HEK293 (cell line): Measurements from ENCODE around the gene SLC10A1.
"Not testable (repeated sequence)": the region's sequence is repeated elsewhere in the genome, so short reads cannot be mapped to it uniquely, and the experiment has no call there.

Source experiments
- CTCF ChIA-PET: fragments of 350-600 bp; formaldehyde crosslinking; extraction: SDS; loops from one replicate; lab custom pipeline; 2021; ENCODE audit warnings: antibody characterized with exemption; lab: Yijun Ruan, JAX
- POLR2A ChIA-PET: fragments of 300-600 bp; formaldehyde crosslinking; extraction: SDS; loops from one replicate; lab custom pipeline; 2020; ENCODE audit warnings: antibody characterized with exemption, inconsistent platforms; lab: Yijun Ruan, JAX
- H3K27ac ChIP-seq: fragments of 200-500 bp; sonication (Bioruptor generic); 2 replicates; pipeline ENCODE4 v1.5.1; 2014; ENCODE audit warnings: low read depth, low read length, control low read depth, inconsistent platforms; ENCODE audit errors: extremely low read depth
- H3K36me3 ChIP-seq, 2 experiments: fragments of 200-500 bp in 1 of 2; sonication (Bioruptor generic) in 1 of 2; 1 replicate in 1 of 2; 2 replicates in 1 of 2; pipeline ENCODE4 v1.5.1; 2014 to 2017; ENCODE audit warnings: inconsistent platforms in 2 of 2, low read length in 2 of 2; ENCODE audit not compliant: control insufficient read depth in 2 of 2, insufficient read depth in 1 of 2
- H3K4me1 ChIP-seq: fragments of 200-500 bp; sonication (Bioruptor generic); 2 replicates; pipeline ENCODE4 v1.5.1; 2014; ENCODE audit warnings: mild to moderate bottlenecking, low read length, inconsistent platforms; ENCODE audit not compliant: control insufficient read depth, insufficient read depth
- H3K4me3 ChIP-seq: 2 replicates; pipeline ENCODE4 v1.5.1; 2011; ENCODE audit warnings: low read depth, mild to moderate bottlenecking, control low read depth, low read length, moderate library complexity
- H3K9me3 ChIP-seq: fragments of 200-500 bp; sonication (Bioruptor generic); 2 replicates; pipeline ENCODE4 v1.5.1; 2014; ENCODE audit warnings: low read depth, low read length, inconsistent platforms; ENCODE audit not compliant: control insufficient read depth, insufficient read depth
- BCL6B ChIP-seq: fragments of 450-650 bp; formaldehyde crosslinking; IDR thresholded peaks from 2 replicates; pipeline ENCODE4 v1.5.1; 2017; ENCODE audit warnings: missing biosample characterization, missing genetic modification characterization
- SETDB1 ChIP-seq: IDR thresholded peaks from one replicate; pipeline ENCODE4 v1.6.1; 2017; ENCODE audit warnings: mild to moderate bottlenecking, low read length, moderate library complexity, mixed read lengths; ENCODE audit not compliant: insufficient read length
- ZBTB20 ChIP-seq: fragments of 450-650 bp; formaldehyde crosslinking; IDR thresholded peaks from 2 replicates; pipeline ENCODE4 v1.5.1; 2016; ENCODE audit warnings: missing biosample characterization, missing genetic modification characterization
- ZBTB48 ChIP-seq: fragments of 450-650 bp; formaldehyde crosslinking; IDR thresholded peaks from 2 replicates; pipeline ENCODE4 v1.5.1; 2016; ENCODE audit warnings: missing biosample characterization, missing genetic modification characterization
- ZEB2 ChIP-seq: fragments of 450-650 bp; formaldehyde crosslinking; IDR thresholded peaks from 2 replicates; pipeline ENCODE4 v1.5.1; 2016; ENCODE audit warnings: missing biosample characterization, missing genetic modification characterization
- ZFHX2 ChIP-seq: fragments of 450-650 bp; formaldehyde crosslinking; conservative IDR thresholded peaks from 2 replicates; pipeline ENCODE4 v1.5.1; 2016; ENCODE audit warnings: missing biosample characterization, missing genetic modification characterization
- ZFP37 ChIP-seq: fragments of 450-650 bp; formaldehyde crosslinking; IDR thresholded peaks from 2 replicates; pipeline ENCODE4 v1.5.1; 2016; ENCODE audit warnings: missing biosample characterization, missing genetic modification characterization
- ZIC2 ChIP-seq: fragments of 450-650 bp; formaldehyde crosslinking; IDR thresholded peaks from 2 replicates; pipeline ENCODE4 v1.5.1; 2016; ENCODE audit warnings: missing biosample characterization, missing genetic modification characterization
- ZNF121 ChIP-seq: fragments of 450-650 bp; formaldehyde crosslinking; IDR thresholded peaks from 2 replicates; pipeline ENCODE4 v1.5.1; 2016; ENCODE audit warnings: missing biosample characterization, missing genetic modification characterization
- ZNF140 ChIP-seq: fragments of 450-650 bp; formaldehyde crosslinking; IDR thresholded peaks from 2 replicates; pipeline ENCODE4 v1.5.1; 2016; ENCODE audit warnings: missing biosample characterization, missing genetic modification characterization
- ZNF214 ChIP-seq: fragments of 450-650 bp; formaldehyde crosslinking; IDR thresholded peaks from 2 replicates; pipeline ENCODE4 v1.5.1; 2017; ENCODE audit warnings: missing biosample characterization, mild to moderate bottlenecking, missing genetic modification characterization, borderline replicate concordance
- ZNF239 ChIP-seq: fragments of 450-650 bp; formaldehyde crosslinking; IDR thresholded peaks from 2 replicates; pipeline ENCODE4 v1.5.1; 2016; ENCODE audit warnings: missing biosample characterization, missing genetic modification characterization
- ZNF266 ChIP-seq: fragments of 450-650 bp; formaldehyde crosslinking; IDR thresholded peaks from 2 replicates; pipeline ENCODE4 v1.5.1; 2016; ENCODE audit warnings: missing biosample characterization, missing genetic modification characterization, low read depth
- ZNF302 ChIP-seq: fragments of 450-650 bp; formaldehyde crosslinking; IDR thresholded peaks from 2 replicates; pipeline ENCODE4 v1.5.1; 2016; ENCODE audit warnings: missing biosample characterization, missing genetic modification characterization, low read depth
- ZNF350 ChIP-seq: fragments of 450-650 bp; formaldehyde crosslinking; IDR thresholded peaks from 2 replicates; pipeline ENCODE4 v1.5.0; 2017; ENCODE audit warnings: missing biosample characterization, mild to moderate bottlenecking, missing genetic modification characterization
- ZNF366 ChIP-seq: fragments of 450-650 bp; formaldehyde crosslinking; conservative IDR thresholded peaks from 2 replicates; pipeline ENCODE4 v1.5.1; 2016; ENCODE audit warnings: missing biosample characterization, missing genetic modification characterization
- ZNF426 ChIP-seq: fragments of 450-650 bp; formaldehyde crosslinking; IDR thresholded peaks from 2 replicates; pipeline ENCODE4 v1.5.1; 2017; ENCODE audit warnings: missing biosample characterization, missing genetic modification characterization, mild to moderate bottlenecking, inconsistent platforms, moderate library complexity
- ZNF510 ChIP-seq: fragments of 450-650 bp; formaldehyde crosslinking; IDR thresholded peaks from 2 replicates; pipeline ENCODE4 v1.5.1; 2018; ENCODE audit warnings: mild to moderate bottlenecking, missing genetic modification characterization, missing biosample characterization; ENCODE audit not compliant: insufficient replicate concordance
- ZNF558 ChIP-seq: fragments of 450-650 bp; formaldehyde crosslinking; IDR thresholded peaks from 2 replicates; pipeline ENCODE4 v1.5.1; 2016; ENCODE audit warnings: missing biosample characterization, missing genetic modification characterization
- ZNF596 ChIP-seq: fragments of 450-650 bp; IDR thresholded peaks from 2 replicates; pipeline ENCODE4 v1.5.0; 2018; ENCODE audit warnings: missing biosample characterization, mild to moderate bottlenecking, missing genetic modification characterization, moderate library complexity
- ZNF626 ChIP-seq: fragments of 450-650 bp; sonication (Bioruptor Pico); formaldehyde crosslinking; IDR thresholded peaks from 2 replicates; pipeline ENCODE4 v1.5.1; 2018; ENCODE audit warnings: missing biosample characterization, missing genetic modification characterization, inconsistent platforms
- ZNF76 ChIP-seq: fragments of 450-650 bp; formaldehyde crosslinking; IDR thresholded peaks from 2 replicates; pipeline ENCODE4; 2016; ENCODE audit warnings: low read depth, missing biosample characterization, missing genetic modification characterization, borderline replicate concordance
- ZNF776 ChIP-seq: fragments of 450-650 bp; formaldehyde crosslinking; IDR thresholded peaks from 2 replicates; pipeline ENCODE4 v1.5.0; 2017; ENCODE audit warnings: missing biosample characterization, missing genetic modification characterization, borderline replicate concordance
- ZNF792 ChIP-seq: fragments of 450-650 bp; formaldehyde crosslinking; IDR thresholded peaks from 2 replicates; pipeline ENCODE4 v1.5.1; 2016; ENCODE audit warnings: missing biosample characterization, missing genetic modification characterization
- ZXDB ChIP-seq: fragments of 450-650 bp; formaldehyde crosslinking; IDR thresholded peaks from 2 replicates; pipeline ENCODE4 v1.5.1; 2016; ENCODE audit warnings: missing biosample characterization, missing genetic modification characterization
- TF ChIP-seq, protein P1 (sequence below): fragments of 450-650 bp; IDR thresholded peaks from 2 replicates; pipeline ENCODE4 v1.5.1; 2018; ENCODE audit warnings: missing biosample characterization, missing genetic modification characterization

The SLC10A1 gene

DNA sequence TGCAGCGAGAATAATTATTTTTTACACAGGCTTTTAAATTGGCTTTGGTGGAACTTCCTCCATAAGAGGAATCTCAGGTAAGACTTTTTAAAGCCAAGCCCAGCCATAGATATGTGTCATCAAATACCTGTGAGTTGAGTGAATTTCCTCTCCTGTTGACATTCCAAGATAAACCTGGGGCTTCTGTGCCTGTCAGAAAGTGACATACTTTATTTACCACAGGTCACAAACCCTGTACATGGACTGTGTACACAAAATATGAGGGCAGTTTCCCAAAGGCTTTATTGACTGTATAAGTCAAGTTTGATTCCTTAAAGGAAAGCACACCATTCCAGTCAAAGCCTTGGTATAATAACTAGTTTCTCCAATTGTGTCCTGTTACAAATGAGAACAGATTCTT lies 56.0 kb downstream of the SLC10A1 start (continued):
- TF ChIP-seq BCL6B (tag by site-specific recombination) (no peak), ZFHX2 (tag by site-specific recombination) (no peak), SETDB1 (no peak), ZXDB (tag by site-specific recombination) (no peak), ZNF350 (tag by site-specific recombination) (no peak), ZBTB48 (tag by site-specific recombination) (no peak)

DNA sequence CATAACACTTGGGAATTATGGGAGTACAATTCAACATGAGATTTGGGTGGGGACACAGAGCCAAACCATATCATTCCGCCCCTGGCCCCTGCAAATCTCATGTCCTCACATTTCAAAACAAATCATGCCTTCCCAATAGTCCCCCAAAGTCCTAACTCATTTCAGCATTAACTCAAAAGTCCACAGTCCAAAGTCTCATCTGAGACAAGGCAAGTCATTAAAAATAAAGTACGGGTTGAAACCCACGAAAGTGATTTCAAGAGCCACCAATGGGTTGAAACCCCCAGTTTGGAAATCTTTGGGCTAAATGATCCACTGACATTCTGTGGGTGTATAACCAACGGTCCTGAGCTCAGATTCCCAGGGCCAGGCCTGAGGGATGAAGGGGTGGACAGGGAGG lies 60.6 kb downstream of the SLC10A1 start:
- not testable (repeated sequence) for H3K27ac ChIP-seq

DNA sequence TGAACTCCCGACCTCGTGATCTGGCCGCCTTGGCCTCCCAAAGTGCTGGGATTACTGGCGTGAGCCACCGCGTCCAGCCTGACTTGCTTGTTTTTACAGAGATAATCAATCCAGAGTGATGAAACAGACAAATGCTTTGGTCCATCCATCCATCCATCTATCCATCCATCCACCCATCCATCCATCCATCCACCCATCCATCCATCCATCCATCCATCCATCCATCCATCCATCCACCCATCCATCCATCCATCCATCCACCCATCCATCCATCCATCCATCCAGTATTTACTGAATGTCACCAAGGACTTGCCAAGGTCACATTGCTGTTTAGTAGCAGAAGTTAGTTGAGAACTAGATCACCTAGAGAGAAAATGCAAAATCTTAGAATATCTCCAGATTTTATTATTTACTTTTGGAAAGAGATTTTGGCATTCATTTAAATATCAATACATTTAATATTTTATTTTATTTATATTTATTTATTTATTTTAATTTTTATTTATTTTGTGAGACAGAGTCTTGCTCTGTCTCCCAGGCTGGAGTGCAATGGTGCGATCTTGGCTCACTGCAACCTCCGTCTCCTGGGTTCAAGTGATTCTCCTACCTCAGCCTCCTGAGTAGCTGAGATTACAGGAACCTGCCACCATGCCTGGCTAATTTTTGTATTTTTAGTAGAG lies 65.0 kb downstream of the SLC10A1 start:
- ChIA-PET CTCF (interaction anchor here (0.7 to 1.7 kb wide), 3 partner anchors 77 to 296 kb away, joined by 3 to 4 read pairs (median 4); no protein-coding TSS in a partner anchor), POLR2A (interaction anchor here (1.5 kb wide), 1 partner anchor 35 kb away, joined by 3 read pairs; the partner anchor contains the start of gene SRSF5)
- not testable (repeated sequence) for H3K27ac ChIP-seq, H3K4me3 ChIP-seq, H3K9me3 ChIP-seq, H3K36me3 ChIP-seq, H3K4me1 ChIP-seq
- TF ChIP-seq ZNF366 (tag by site-specific recombination), result peak; percentile 95

More for the DNA sequence above, 60.6 kb downstream of the SLC10A1 start:
- not testable (repeated sequence) for H3K9me3 ChIP-seq, H3K4me3 ChIP-seq, H3K4me1 ChIP-seq, H3K36me3 ChIP-seq
- CTCF ChIA-PET, result interaction anchor here (1.1 kb wide), 1 partner anchor 11 kb away, joined by 4 read pairs; no protein-coding TSS in a partner anchor
- POLR2A ChIA-PET, result interaction anchor here (0.7 kb wide), 1 partner anchor 97 kb away, joined by 5 read pairs; no protein-coding TSS in a partner anchor

DNA sequence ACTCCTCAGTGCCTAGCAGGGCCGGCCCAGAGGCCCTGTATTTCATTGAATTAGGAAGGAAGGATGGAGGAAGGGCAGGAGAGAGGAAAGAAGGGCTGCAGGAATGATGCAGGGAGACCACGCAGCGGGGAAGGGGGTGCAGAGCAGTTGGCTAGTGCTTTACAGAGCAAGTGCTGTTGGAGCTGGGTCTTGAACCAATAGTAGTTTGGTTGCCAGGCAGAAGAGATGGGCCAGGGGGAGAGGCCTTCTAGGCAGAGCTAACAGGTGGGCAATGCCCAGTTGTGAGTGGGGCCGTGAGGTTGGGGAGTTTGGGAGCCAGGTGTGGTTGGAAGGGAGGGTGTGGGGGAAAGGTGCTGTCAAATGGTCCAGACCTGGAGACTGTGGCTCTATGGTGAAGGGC lies 69.2 kb downstream of the SLC10A1 start:
- no peaks in the 10 kb centered on the region for H3K4me1 ChIP-seq
- no peak for TF ChIP-seq ZIC2 (tag by site-specific recombination)
- no peak for TF ChIP-seq ZNF76
- TF ChIP-seq, protein P1, sequence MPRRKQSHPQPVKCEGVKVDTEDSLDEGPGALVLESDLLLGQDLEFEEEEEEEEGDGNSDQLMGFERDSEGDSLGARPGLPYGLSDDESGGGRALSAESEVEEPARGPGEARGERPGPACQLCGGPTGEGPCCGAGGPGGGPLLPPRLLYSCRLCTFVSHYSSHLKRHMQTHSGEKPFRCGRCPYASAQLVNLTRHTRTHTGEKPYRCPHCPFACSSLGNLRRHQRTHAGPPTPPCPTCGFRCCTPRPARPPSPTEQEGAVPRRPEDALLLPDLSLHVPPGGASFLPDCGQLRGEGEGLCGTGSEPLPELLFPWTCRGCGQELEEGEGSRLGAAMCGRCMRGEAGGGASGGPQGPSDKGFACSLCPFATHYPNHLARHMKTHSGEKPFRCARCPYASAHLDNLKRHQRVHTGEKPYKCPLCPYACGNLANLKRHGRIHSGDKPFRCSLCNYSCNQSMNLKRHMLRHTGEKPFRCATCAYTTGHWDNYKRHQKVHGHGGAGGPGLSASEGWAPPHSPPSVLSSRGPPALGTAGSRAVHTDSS, result no peak
- TF ChIP-seq ZNF596 (tag by site-specific recombination), result no peak
- no peak for TF ChIP-seq ZNF510 (tag by site-specific recombination)
- TF ChIP-seq ZFP37 (tag by site-specific recombination), result no peak
- TF ChIP-seq ZNF214, result no peak
- no peak for TF ChIP-seq ZNF121 (tag by site-specific recombination)
- no peak for TF ChIP-seq ZNF302 (tag by site-specific recombination)
- no peak for TF ChIP-seq ZNF140 (tag by site-specific recombination)
- no peak for TF ChIP-seq ZNF266
- no peak for TF ChIP-seq ZNF558 (tag by site-specific recombination)
- TF ChIP-seq ZNF626 (tag by site-specific recombination), result no peak
- no peak for TF ChIP-seq ZNF239 (tag by site-specific recombination)
- no peak for TF ChIP-seq ZNF426 (tag by site-specific recombination)
- no peak for TF ChIP-seq ZNF792
- no peak for TF ChIP-seq ZNF776 (tag by site-specific recombination)
- TF ChIP-seq ZEB2 (tag by site-specific recombination), result no peak
- no peak for TF ChIP-seq ZBTB20 (tag by site-specific recombination)
- TF ChIP-seq, all 188 proteins: peak for 0
- no peaks in the 10 kb centered on the region for H3K36me3 ChIP-seq
- CTCF ChIA-PET, result interaction anchor here (0.7 to 3.2 kb wide), 13 partner anchors 14 to 594 kb away, joined by 3 to 39 read pairs (median 6); no protein-coding TSS in a partner anchor
- H3K9me3 ChIP-seq, result no peaks in the 10 kb centered on the region
- POLR2A ChIA-PET, result no interaction called here
- H3K4me3 ChIP-seq, result no peak overlapping the region
- no peak overlapping the region for H3K27ac ChIP-seq
